NCI-H1417 treated with DMSO at 0.1 percent for 48 hours (cell line): ENCODE results near the gene KIAA0408.
"Not testable (repeated sequence)": the region's sequence is repeated elsewhere in the genome, so short reads cannot be mapped to it uniquely, and the experiment has no call there.

ENCODE experiments used
- DNase-seq: peaks from one replicate; lab custom pipeline; 2025; lab: John Stamatoyannopoulos, UW

Gene KIAA0408

DNA sequence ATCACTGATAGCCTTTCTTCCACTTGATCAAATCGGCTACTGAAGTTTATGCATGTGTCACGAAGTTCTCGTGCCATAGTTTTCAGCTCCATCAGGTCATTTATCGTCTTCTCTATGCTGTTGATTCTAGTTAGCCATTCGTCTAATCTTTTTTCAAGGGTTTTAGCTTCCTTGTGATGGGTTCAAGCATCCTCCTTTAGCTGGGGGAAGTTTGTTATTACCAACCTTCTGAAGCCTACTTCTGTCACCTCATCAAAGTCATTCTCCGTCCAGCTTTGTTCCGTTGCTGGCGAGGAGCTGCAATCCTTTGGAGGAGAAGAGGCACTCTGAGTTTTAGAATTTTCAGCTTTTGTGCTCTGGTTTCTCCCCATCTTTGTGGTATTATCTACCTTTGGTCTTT, 47.2 kb downstream of the KIAA0408 start:
- DNase-seq = not testable (repeated sequence)
